H9 (cell line): ENCODE data around the gene BCLAF1. TPM values are rescaled to one million over a fixed set of nuclear protein-coding genes. Genes with fewer than 3 reads are reported as not detected.

Experiments
- DNase-seq: peaks from one replicate; pipeline ENCODE4 v3.0.0-alpha.2; 2017
- H2AFZ ChIP-seq: one replicate; pipeline ENCODE4 v1.6.1; 2013; ENCODE audit warnings: mild to moderate bottlenecking, low read length, control low read depth, moderate library complexity
- H2AK5ac ChIP-seq: 2 replicates; pipeline ENCODE4 v1.6.1; 2013; ENCODE audit warnings: low read length, control low read depth, mixed read lengths; ENCODE audit not compliant: insufficient read length
- H2BK120ac ChIP-seq: one replicate; pipeline ENCODE4 v1.6.1; 2013; ENCODE audit warnings: low read depth, mild to moderate bottlenecking, low read length, control low read depth, inconsistent platforms; ENCODE audit not compliant: poor library complexity, severe bottlenecking
- H2BK12ac ChIP-seq: 2 replicates; pipeline ENCODE4 v1.6.1; 2013; ENCODE audit warnings: low read length, control low read depth, mixed read lengths, low read depth; ENCODE audit not compliant: insufficient read length
- H2BK15ac ChIP-seq: 2 replicates; pipeline ENCODE4 v1.6.1; 2013; ENCODE audit warnings: low read depth, low read length, control low read depth
- H2BK20ac ChIP-seq: one replicate; pipeline ENCODE4 v1.6.1; 2013; ENCODE audit warnings: low read depth, mild to moderate bottlenecking, low read length, control low read depth, inconsistent platforms; ENCODE audit not compliant: poor library complexity, severe bottlenecking
- H2BK5ac ChIP-seq: 2 replicates; pipeline ENCODE4 v1.6.1; 2013; ENCODE audit warnings: low read length, control low read depth, mixed read lengths; ENCODE audit not compliant: insufficient read length
- H3K14ac ChIP-seq: 2 replicates; pipeline ENCODE4 v1.6.1; 2013; ENCODE audit warnings: low read length, control low read depth; ENCODE audit not compliant: insufficient read depth
- H3K18ac ChIP-seq: 2 replicates; pipeline ENCODE4 v1.6.1; 2013; ENCODE audit warnings: low read depth, mild to moderate bottlenecking, mixed read lengths, low read length, control low read depth; ENCODE audit not compliant: insufficient read length
- H3K23ac ChIP-seq: 2 replicates; pipeline ENCODE4 v1.6.1; 2013; ENCODE audit warnings: low read length, control low read depth, mixed read lengths, low read depth; ENCODE audit not compliant: insufficient read length
- H3K23me2 ChIP-seq: 2 replicates; pipeline ENCODE4 v1.6.1; 2013; ENCODE audit warnings: low read depth, mild to moderate bottlenecking, mixed read lengths, low read length, control low read depth; ENCODE audit not compliant: insufficient read length, poor library complexity, severe bottlenecking
- H3K27ac ChIP-seq: 2 replicates; pipeline ENCODE4 v1.5.1; 2013; ENCODE audit warnings: low read length, control low read depth, mixed read lengths, low read depth; ENCODE audit not compliant: insufficient read length
- H3K27me3 ChIP-seq: 2 replicates; pipeline ENCODE4 v1.6.1; 2013; ENCODE audit warnings: low read length, control low read depth, inconsistent platforms; ENCODE audit not compliant: insufficient read depth
- H3K4ac ChIP-seq: 2 replicates; pipeline ENCODE4 v1.6.1; 2013; ENCODE audit warnings: low read depth, mild to moderate bottlenecking, control low read depth, inconsistent platforms, low read length, moderate library complexity
- H3K4me1 ChIP-seq: 2 replicates; pipeline ENCODE4 v1.6.1; 2013; ENCODE audit warnings: low read length, control low read depth, inconsistent platforms; ENCODE audit not compliant: insufficient read depth
- H3K4me2 ChIP-seq: 2 replicates; pipeline ENCODE4 v1.6.1; 2013; ENCODE audit warnings: low read length, control low read depth, mixed read lengths; ENCODE audit not compliant: insufficient read length, insufficient read depth
- H3K56ac ChIP-seq: 2 replicates; pipeline ENCODE4 v1.6.1; 2013; ENCODE audit warnings: low read depth, mild to moderate bottlenecking, mixed read lengths, low read length, control low read depth; ENCODE audit not compliant: insufficient read length
- H3K79me1 ChIP-seq: 2 replicates; pipeline ENCODE4 v1.6.1; 2013; ENCODE audit warnings: low read depth, mild to moderate bottlenecking, moderate library complexity, low read length, control low read depth, inconsistent platforms; ENCODE audit not compliant: insufficient read depth, poor library complexity, severe bottlenecking
- H3K79me2 ChIP-seq: 2 replicates; pipeline ENCODE4 v1.6.1; 2013; ENCODE audit warnings: low read length, control low read depth, inconsistent platforms; ENCODE audit not compliant: insufficient read depth
- H3K9ac ChIP-seq: 2 replicates; pipeline ENCODE4 v1.6.1; 2013; ENCODE audit warnings: low read length, control low read depth, mixed read lengths; ENCODE audit not compliant: insufficient read length; ENCODE audit errors: extremely low read depth
- H3K9me3 ChIP-seq: one replicate; pipeline ENCODE4 v1.6.1; 2013; ENCODE audit warnings: low read depth, low read length, inconsistent platforms; ENCODE audit not compliant: control insufficient read depth
- H3T11ph ChIP-seq: one replicate; pipeline ENCODE4 v1.6.1; 2013; ENCODE audit warnings: mild to moderate bottlenecking, low read length, control low read depth, inconsistent platforms
- H4K20me1 ChIP-seq: one replicate; pipeline ENCODE4 v1.6.1; 2013; ENCODE audit not compliant: control insufficient read depth, insufficient read length, insufficient read depth
- H4K5ac ChIP-seq: 2 replicates; pipeline ENCODE4 v1.6.1; 2013; ENCODE audit warnings: low read depth, mild to moderate bottlenecking, mixed read lengths, low read length, control low read depth; ENCODE audit not compliant: insufficient read length
- H4K8ac ChIP-seq: replicated peaks from 2 replicates; pipeline ENCODE4 v1.6.1; 2013; ENCODE audit warnings: low read length, control low read depth, mixed read lengths, low read depth; ENCODE audit not compliant: insufficient read length
- H4K91ac ChIP-seq: 2 replicates; pipeline ENCODE4 v1.6.1; 2013; ENCODE audit warnings: low read depth, mild to moderate bottlenecking, moderate library complexity, mixed read lengths, low read length, control low read depth; ENCODE audit not compliant: insufficient read length
- H3K27ac Mint-ChIP-seq, 3 experiments: 2 replicates in 2 of 3; 3 replicates in 1 of 3; pipeline ENCODE4 v1.8.0; 2020 to 2021; ENCODE audit warnings: mixed read lengths in 3 of 3, mild to moderate bottlenecking in 1 of 3, moderate library complexity in 1 of 3
- H3K27me3 Mint-ChIP-seq: 2 replicates; pipeline ENCODE4 v1.8.0; 2021; ENCODE audit warnings: low read depth, mild to moderate bottlenecking, moderate library complexity, mixed read lengths
- H3K36me3 Mint-ChIP-seq, 3 experiments: 2 replicates in 2 of 3; 3 replicates in 1 of 3; pipeline ENCODE4 v1.8.0; 2020 to 2021; ENCODE audit warnings: low read depth in 3 of 3, mixed read lengths in 3 of 3; ENCODE audit not compliant: insufficient read depth in 1 of 3
- H3K4me1 Mint-ChIP-seq, 2 experiments: 2 replicates each; pipeline ENCODE4 v1.8.0; 2020; ENCODE audit warnings: mixed read lengths in 2 of 2
- H3K4me3 Mint-ChIP-seq, 2 experiments: 2 replicates in 1 of 2; 3 replicates in 1 of 2; pipeline ENCODE4 v1.8.0; 2020 to 2021; ENCODE audit warnings: mild to moderate bottlenecking in 2 of 2, mixed read lengths in 2 of 2, moderate library complexity in 1 of 2
- H3K9me3 Mint-ChIP-seq, 2 experiments: 2 replicates in 1 of 2; 3 replicates in 1 of 2; pipeline ENCODE4 v1.8.0; 2020; ENCODE audit warnings: mild to moderate bottlenecking in 2 of 2, mixed read lengths in 2 of 2, moderate library complexity in 1 of 2
- WGBS: extraction: QIAGEN DNeasy Blood & Tissue Kit; methylation state at CpG from one replicate; pipeline ENCODE4 v1.1.7; 2013; ENCODE audit warnings: missing lambda C conversion rate, low lambda C conversion rate, mixed read lengths; ENCODE audit not compliant: insufficient read length; ENCODE audit errors: extremely low coverage; 5-methylcytosine and 5-hydroxymethylcytosine counted together
- total RNA-seq: library from RNA; stranded (reverse); gene quantifications from 2 replicates; pipeline ENCODE4 v1.2.1, GENCODE V29; 2021
- TF ChIP-seq, protein P1 (sequence below): fragments of 200-600 bp; sonication (generic); conservative IDR thresholded peaks from 3 replicates; pipeline ENCODE4 v1.8.0; 2021; ENCODE audit warnings: antibody characterized with exemption, mild to moderate bottlenecking

BCLAF1 gene
- total RNA-seq, 1 experiment from 2014 or later, result 257 TPM

DNA sequence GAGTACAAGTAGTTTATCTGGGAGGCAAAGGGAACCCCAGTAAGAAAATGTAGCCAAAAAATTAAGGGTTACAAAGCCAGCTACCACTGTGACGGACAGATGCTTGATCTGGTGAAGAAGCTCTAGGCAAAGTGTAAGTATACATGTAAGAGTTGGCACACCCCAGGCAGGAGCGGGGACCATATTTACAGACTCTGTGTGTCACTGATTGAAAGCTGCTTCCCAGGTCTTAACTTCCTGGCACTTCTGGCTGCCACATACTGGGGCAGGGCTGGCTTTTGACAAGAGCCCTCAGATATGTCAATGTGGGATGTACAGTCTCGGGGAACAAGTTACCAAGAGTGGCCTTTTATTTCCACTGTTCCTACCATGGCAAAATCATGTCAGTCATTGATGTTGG lies 48.0 kb upstream of the BCLAF1 start:
- H3K27me3 Mint-ChIP-seq, result no peaks in the 10 kb centered on the region
- no peak overlapping the region for H3K9ac ChIP-seq

More for the DNA sequence above, 48.0 kb upstream of the BCLAF1 start:
- no peak overlapping the region for H3K27ac ChIP-seq
- no peaks in the 10 kb centered on the region for H3K9me3 ChIP-seq
- no peaks in the 10 kb centered on the region for H3K79me1 ChIP-seq
- no peak overlapping the region for H2BK12ac ChIP-seq
- H2AK5ac ChIP-seq, result no peak overlapping the region
- no peak overlapping the region for H3K4ac ChIP-seq
- Mint-ChIP-seq H3K4me3 (no peak overlapping the region), H3K36me3 (peaks cover 0 to 2% (median 0%) of the 10 kb centered on the region in 3 experiments; a peak in 2 of 7 replicates), H3K4me1 (peaks cover 6 to 10% of the 10 kb centered on the region in 2 experiments; a peak in 3 of 4 replicates), H3K27ac (no peak overlapping the region), H3K9me3 (no peaks in the 10 kb centered on the region)
- TF ChIP-seq, protein P1, sequence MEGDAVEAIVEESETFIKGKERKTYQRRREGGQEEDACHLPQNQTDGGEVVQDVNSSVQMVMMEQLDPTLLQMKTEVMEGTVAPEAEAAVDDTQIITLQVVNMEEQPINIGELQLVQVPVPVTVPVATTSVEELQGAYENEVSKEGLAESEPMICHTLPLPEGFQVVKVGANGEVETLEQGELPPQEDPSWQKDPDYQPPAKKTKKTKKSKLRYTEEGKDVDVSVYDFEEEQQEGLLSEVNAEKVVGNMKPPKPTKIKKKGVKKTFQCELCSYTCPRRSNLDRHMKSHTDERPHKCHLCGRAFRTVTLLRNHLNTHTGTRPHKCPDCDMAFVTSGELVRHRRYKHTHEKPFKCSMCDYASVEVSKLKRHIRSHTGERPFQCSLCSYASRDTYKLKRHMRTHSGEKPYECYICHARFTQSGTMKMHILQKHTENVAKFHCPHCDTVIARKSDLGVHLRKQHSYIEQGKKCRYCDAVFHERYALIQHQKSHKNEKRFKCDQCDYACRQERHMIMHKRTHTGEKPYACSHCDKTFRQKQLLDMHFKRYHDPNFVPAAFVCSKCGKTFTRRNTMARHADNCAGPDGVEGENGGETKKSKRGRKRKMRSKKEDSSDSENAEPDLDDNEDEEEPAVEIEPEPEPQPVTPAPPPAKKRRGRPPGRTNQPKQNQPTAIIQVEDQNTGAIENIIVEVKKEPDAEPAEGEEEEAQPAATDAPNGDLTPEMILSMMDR, result no peak
- no peak overlapping the region for H3K23ac ChIP-seq
- H2BK15ac ChIP-seq, result no peak overlapping the region
- H3K14ac ChIP-seq, result no peak overlapping the region
- no peaks in the 10 kb centered on the region for H3K23me2 ChIP-seq
- no peak for DNase-seq
- no peaks in the 10 kb centered on the region for H3K27me3 ChIP-seq
- H3K56ac ChIP-seq, result no peak overlapping the region
- H2BK5ac ChIP-seq, result no peak overlapping the region
- no peak overlapping the region for H2AFZ ChIP-seq
- H2BK120ac ChIP-seq, result no peak overlapping the region
- no peak overlapping the region for H4K5ac ChIP-seq
- H4K20me1 ChIP-seq, result no peaks in the 10 kb centered on the region
- no peaks in the 10 kb centered on the region for H3K79me2 ChIP-seq
- no CpG with 5 or more reads among the region's 3 CpGs for WGBS
- no peaks in the 10 kb centered on the region for H3K4me1 ChIP-seq
- no peak overlapping the region for H4K91ac ChIP-seq
- no peak overlapping the region for H2BK20ac ChIP-seq
- no peak overlapping the region for H4K8ac ChIP-seq
- no peak overlapping the region for H3K4me2 ChIP-seq
- no peak overlapping the region for H3K18ac ChIP-seq
- no peak overlapping the region for H3T11ph ChIP-seq
